Activated CD8-positive, alpha-beta memory T cell treated with anti-CD3 and anti-CD28 coated beads for 24 hours (primary cell): Measurements from ENCODE around the gene USP35.

Experiments used
- DNase-seq: peaks from one replicate; pipeline ENCODE4 v3.0.0-alpha.2; 2020

The USP35 gene

GRCh38 chr11:78199653-78200015 is 10.9 kb downstream of the USP35 start:
- no peak for DNase-seq

- DNase-seq, result no peak
These were observed 11.3 kb downstream of the USP35 start for GRCh38 chr11:78200061-78200460.

GRCh38 chr11:78200553-78200952 is 11.8 kb downstream of the USP35 start:
- no peak for DNase-seq

- DNase-seq, result no peak
These were observed 12.5 kb downstream of the USP35 start for GRCh38 chr11:78201096-78201818.

- peak; percentile 74 for DNase-seq
These were observed 14.0 kb downstream of the USP35 start for GRCh38 chr11:78202733-78203167.

GRCh38 chr11:78203184-78203583 is 14.5 kb downstream of the USP35 start:
- DNase-seq, result no peak

- DNase-seq, result no peak
These were observed 16.5 kb downstream of the USP35 start for GRCh38 chr11:78205256-78205655.

- DNase-seq, result no peak
These were observed 17.0 kb downstream of the USP35 start for GRCh38 chr11:78205691-78206090.

GRCh38 chr11:78207532-78208256 is 19.0 kb downstream of the USP35 start:
- no peak for DNase-seq

- no peak for DNase-seq
These were observed 19.8 kb downstream of the USP35 start for GRCh38 chr11:78208257-78209165.

- no peak for DNase-seq
These were observed 20.8 kb downstream of the USP35 start for GRCh38 chr11:78209478-78209877.

- no peak for DNase-seq
These were observed 21.4 kb downstream of the USP35 start for GRCh38 chr11:78210000-78210608.

- no peak for DNase-seq
These were observed 22.8 kb downstream of the USP35 start for GRCh38 chr11:78211565-78211964.

GRCh38 chr11:78212586-78213371 is 24.1 kb downstream of the USP35 start:
- DNase-seq, result no peak

- peak; percentile 19 for DNase-seq
These were observed 25.0 kb downstream of the USP35 start for GRCh38 chr11:78213526-78214330.

- DNase-seq, result peak; percentile 40
These were observed 25.8 kb downstream of the USP35 start for GRCh38 chr11:78214331-78215194.

- DNase-seq, result no peak
These were observed 27.3 kb downstream of the USP35 start for GRCh38 chr11:78216021-78216420.

- DNase-seq, result peak; percentile 11
These were observed 28.0 kb downstream of the USP35 start for GRCh38 chr11:78216571-78217287.
